GM08714 (cell line): ENCODE measurements around the gene PGAP2.
A peak's percentile ranks its signal among the peaks of the same experiment; 100 is the strongest.

Experiments used
- H3K4me3 ChIP-seq: fragments of 200-500 bp; sonication (Bioruptor generic); 2 replicates; pipeline ENCODE4 v1.5.1; 2014; ENCODE audit warnings: mild to moderate bottlenecking, low read length, inconsistent platforms
- ZNF274 ChIP-seq: IDR thresholded peaks from 2 replicates; pipeline ENCODE4 v1.6.1; 2012; ENCODE audit warnings: mild to moderate bottlenecking, low read depth, low read length

PGAP2 gene

GRCh38 chr11:3823303-3823702 is 14.9 kb downstream of the PGAP2 start:
- H3K4me3 ChIP-seq: no peak overlapping the region
- TF ChIP-seq ZNF274: no peak

DNA sequence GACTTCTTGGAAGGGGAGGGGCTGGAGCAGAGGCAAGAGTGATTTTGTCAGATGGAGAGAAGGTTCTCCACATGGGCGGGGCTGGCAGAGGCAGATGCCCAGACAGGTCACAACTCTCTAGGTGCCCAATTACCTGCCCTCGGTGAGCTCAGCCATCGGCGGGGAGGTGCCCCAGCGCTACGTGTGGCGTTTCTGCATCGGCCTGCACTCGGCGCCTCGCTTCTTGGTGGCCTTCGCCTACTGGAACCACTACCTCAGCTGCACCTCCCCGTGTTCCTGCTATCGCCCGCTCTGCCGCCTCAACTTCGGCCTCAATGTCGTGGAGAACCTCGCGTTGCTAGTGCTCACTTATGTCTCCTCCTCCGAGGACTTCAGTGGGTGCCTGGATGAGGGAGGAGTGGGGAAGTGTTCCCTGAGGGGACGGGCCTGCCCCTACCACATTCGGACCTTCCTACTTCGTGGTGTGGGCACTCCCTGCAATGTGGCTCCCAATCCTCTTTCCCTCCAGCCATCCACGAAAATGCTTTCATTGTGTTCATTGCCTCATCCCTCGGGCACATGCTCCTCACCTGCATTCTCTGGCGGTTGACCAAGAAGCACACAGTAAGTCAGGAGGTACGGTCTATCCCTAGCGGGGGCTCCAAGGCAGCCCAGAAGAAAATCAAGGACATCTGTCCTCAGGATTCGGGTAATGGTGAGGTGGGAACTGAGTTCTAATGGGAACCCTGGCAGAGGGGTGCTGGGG is 15.6 kb downstream of the PGAP2 start:
- no peak for TF ChIP-seq ZNF274
- no peak overlapping the region for H3K4me3 ChIP-seq

DNA sequence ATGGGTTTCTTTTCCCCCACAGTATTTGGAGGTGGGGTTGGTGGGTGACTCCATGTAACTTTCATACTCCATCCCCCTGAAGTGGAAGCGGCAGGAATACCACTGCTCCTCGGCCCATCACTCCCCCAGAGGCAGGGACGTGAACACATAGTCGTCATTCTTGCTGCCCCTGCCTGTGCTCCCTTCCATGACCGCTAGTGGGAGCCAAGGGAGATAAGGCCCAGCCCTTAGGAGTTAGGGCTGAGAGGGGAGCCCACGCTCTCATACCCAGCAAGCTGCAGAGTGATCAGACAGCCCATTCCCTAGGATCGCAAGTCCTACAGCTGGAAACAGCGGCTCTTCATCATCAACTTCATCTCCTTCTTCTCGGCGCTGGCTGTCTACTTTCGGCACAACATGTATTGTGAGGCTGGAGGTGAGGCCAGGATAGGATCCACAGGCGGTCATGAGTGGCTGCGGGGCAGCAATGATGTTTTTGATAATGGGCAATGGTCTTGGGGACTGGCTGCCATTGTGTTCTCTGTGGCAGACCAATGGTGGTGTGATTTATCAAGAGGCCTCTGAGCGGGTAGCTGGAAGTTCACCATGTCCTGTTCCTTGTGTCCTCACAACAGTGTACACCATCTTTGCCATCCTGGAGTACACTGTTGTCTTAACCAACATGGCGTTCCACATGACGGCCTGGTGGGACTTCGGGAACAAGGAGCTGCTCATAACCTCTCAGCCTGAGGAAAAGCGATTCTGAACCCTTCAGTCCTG is 16.5 kb downstream of the PGAP2 start:
- no peak for TF ChIP-seq ZNF274
- H3K4me3 ChIP-seq: no peak overlapping the region

DNA sequence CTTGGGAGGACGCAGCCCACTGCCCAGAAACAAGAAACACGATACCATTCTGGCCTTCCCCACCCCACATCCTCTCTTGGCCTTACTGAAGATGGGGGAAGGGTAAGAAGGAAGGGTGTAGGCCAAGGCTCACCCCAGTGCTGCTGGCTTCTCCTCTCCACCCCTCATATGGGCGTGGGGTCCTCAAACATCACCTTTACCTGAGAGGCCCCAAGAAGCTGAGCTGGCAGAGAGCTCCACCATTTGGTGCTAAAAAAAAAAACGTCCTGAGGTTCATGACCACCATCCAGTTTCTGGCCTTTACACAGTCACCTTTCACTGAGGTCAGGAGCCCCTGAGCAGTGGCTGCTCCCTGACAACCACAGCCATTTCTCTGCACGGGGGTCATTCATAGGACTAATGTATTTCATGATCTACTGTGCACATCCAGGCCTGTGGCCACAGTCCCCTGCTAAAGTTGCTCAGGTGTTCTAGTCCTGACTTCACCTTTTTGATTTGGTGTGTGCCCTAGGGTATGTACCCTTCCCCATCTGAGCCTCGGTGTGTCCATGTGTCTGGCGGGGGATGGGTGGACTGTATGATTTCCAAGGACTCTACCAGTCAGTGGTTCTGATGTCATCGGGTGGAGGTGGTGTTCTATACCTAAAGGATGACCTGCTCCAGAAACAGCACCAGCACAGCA is 17.3 kb downstream of the PGAP2 start:
- H3K4me3 ChIP-seq: no peak overlapping the region
- TF ChIP-seq ZNF274: no peak

- no peak overlapping the region for H3K4me3 ChIP-seq
- TF ChIP-seq ZNF274: no peak
Observed at GRCh38 chr11:3826721-3827120, 18.4 kb downstream of the PGAP2 start.

DNA sequence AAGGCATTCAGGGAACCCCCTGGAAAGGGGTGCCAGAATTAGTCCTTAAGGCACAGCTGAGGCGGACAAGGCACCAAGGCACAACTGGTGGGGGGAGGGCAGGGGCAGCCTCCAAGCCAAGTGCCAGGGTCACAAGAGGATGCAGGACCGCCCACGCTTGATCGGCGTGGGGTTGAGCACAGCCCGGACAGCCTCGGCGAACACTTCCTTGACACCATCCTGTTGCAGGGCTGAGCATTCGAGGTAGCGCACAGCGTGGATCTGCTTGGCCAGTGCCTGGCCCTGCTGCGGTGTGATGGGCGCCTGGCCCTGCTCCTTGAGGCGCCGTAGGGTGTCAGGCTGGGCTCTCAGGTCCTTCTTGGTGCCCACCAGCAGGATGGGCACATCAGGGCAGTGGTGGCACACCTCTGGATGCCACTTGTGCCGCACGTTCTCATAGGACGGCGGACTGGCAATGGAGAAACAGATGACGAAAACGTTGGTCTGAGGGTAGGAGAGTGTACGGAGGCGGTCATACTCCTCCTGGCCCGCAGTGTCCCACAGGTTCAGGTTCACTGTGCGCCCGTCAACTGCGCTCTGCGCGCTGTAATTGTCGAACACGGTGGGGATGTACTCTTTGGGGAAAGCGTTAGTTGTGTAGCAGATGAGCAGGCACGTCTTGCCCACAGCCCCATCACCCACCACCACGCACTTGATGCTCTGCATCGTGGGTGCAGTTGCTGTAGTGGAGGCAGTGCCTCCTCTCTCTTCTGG is 19.2 kb downstream of the PGAP2 start:
- TF ChIP-seq ZNF274: no peak
- no peak overlapping the region for H3K4me3 ChIP-seq

- H3K4me3 ChIP-seq: no peak overlapping the region
- TF ChIP-seq ZNF274: no peak
Observed at GRCh38 chr11:3830088-3830487, 21.7 kb downstream of the PGAP2 start.

DNA sequence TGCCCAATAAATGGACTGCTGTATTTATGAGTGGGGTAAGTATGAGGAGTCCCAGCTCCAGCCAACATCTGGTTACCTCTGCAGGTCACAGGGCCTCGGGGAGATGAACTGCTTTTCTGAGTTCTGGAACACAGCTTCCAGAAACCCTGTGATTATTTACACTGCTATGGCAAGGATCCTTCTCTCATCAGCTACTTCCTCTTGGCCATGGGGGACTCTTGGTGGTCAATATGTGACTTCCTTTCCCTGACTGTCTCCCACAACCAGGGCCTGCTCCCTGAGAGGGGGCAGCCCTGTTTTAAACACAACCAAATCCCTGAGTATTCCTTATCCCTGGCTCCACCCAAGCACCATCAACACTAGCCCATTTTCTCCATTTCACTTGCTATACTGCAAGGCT is 22.4 kb downstream of the PGAP2 start:
- no peak overlapping the region for H3K4me3 ChIP-seq
- no peak for TF ChIP-seq ZNF274

GRCh38 chr11:3831378-3832239 is 23.2 kb downstream of the PGAP2 start:
- no peak for TF ChIP-seq ZNF274
- no peak overlapping the region for H3K4me3 ChIP-seq

- H3K4me3 ChIP-seq: no peak overlapping the region
- TF ChIP-seq ZNF274: no peak
Observed at GRCh38 chr11:3832816-3833215, 24.5 kb downstream of the PGAP2 start.

DNA sequence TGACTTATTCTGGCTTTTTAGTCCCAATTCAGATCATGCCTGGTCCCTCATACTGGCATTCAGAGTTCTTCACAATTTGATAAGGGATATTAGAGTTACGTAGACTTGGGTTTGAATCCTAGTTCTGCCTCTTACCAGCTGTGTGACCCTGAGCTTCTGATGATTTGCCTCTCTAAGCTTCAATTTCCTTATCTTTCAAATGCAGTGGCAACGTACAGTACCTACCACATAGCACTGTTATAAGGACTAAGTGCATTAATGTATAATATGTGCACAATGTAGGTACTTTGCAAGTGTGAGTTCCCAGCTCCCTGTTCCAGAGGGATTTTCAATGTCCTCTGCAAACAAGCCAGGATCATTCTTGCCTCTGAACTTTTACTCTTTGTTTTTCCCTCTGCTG is 25.1 kb downstream of the PGAP2 start:
- TF ChIP-seq ZNF274: no peak
- H3K4me3 ChIP-seq: no peak overlapping the region

- TF ChIP-seq ZNF274: no peak
- H3K4me3 ChIP-seq: no peak overlapping the region; the same call in 1 of the 2 replicates
Observed at GRCh38 chr11:3834349-3834663, 25.9 kb downstream of the PGAP2 start.

DNA sequence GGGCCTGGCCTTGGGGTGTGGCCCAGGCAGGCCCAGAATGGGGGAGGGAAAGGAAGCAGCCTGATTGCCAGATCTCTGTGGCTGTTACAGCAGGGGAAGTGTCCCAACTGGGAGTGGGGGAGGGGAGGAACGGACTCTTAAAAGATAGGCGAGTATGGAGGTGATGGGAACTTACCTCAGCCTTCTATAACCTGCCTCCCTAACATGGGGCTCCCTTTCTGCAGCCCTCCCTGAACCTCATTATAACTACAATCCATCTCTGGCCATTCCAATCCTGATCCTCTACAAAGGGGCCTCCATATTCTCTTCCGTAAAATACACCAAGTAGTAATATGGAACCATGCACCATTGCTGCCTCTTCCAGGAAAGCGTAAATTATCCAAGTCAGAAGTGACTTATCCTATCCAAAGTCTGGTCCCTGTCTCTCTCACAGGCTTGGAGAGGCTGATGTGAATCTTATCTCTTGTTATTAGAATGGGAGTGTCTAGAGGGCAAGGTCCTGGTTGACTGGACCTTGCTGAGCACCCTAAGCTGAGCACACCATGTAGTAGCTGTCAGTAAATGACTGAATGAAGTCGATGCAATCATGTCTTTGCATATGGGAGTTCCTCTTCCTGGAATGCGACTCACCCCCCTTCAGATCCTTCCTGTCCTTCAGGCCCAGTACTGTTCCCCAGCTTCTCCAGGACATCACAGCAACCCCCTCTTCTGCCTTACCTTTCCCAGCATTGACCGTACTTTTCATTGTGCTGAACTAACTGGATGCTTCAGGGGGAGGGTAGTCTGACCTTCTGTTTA is 26.5 kb downstream of the PGAP2 start:
- TF ChIP-seq ZNF274: no peak

GRCh38 chr11:3835751-3836150 is 27.4 kb downstream of the PGAP2 start:
- no peak for TF ChIP-seq ZNF274
- H3K4me3 ChIP-seq: no peak overlapping the region; the same call in 1 of the 2 replicates

More for the DNA sequence above, 26.5 kb downstream of the PGAP2 start:
- H3K4me3 ChIP-seq: peak overlapping the region; percentile 15; the same call in 1 of the 2 replicates
